Activated CD8-positive, alpha-beta memory T cell treated with anti-CD3 and anti-CD28 coated beads, Interleukin-2, amount 50 U/mL, for 24 hours (primary cell): ENCODE data around the gene SCUBE1.

ENCODE experiments used
- DNase-seq: peaks from one replicate; pipeline ENCODE4 v3.0.0-alpha.2; 2020; ENCODE audit errors: extremely low read depth

SCUBE1 gene

GRCh38 chr22:43201486-43202219, 141.5 kb downstream of the SCUBE1 start:
- DNase-seq, result no peak

GRCh38 chr22:43200555-43200954, 142.6 kb downstream of the SCUBE1 start:
- no peak for DNase-seq

- DNase-seq, result no peak
Observed at GRCh38 chr22:43200031-43200430, 143.1 kb downstream of the SCUBE1 start.

DNA sequence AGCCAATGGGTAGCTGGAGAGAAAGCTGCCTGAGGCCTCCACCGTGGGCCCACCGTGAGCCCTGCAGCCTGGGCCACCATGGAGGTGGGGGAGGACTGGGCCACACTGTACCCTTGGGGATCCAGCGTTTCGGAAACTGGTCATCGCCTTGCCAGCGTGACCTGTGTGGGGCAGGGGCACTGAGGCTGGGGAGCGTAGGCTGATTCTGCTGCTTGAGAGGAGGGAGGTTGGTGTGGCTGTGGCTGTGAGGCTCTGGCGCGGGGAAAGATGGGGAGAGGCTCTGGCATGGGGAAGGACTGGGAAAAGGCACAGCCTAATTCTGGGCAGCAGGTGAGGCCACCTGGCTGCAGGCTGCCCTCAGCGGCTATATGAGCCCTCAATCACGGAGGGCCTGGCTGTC, 143.6 kb downstream of the SCUBE1 start:
- DNase-seq, result no peak

DNA sequence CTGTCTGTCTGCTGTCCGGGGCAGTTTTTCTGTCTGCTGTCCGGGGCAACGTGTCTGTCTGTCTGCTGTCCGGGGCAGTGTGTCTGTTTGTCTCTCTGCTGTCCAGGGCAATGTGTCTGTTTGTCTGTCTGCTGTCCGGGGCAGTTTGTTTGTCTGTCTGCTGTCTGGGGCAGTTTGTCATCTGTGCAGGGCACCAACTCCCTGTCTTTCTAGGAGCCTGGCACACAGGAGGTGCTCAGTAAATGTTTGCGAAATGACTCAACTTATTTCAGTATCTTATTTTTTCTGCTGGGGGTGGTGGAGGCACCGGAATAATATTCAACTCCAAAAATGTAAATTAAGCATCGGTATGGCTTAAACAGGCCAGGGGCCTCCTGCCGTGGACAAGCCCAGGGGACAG, 144.2 kb downstream of the SCUBE1 start:
- no peak for DNase-seq

GRCh38 chr22:43198126-43198525, 145.0 kb downstream of the SCUBE1 start:
- DNase-seq, result no peak

DNA sequence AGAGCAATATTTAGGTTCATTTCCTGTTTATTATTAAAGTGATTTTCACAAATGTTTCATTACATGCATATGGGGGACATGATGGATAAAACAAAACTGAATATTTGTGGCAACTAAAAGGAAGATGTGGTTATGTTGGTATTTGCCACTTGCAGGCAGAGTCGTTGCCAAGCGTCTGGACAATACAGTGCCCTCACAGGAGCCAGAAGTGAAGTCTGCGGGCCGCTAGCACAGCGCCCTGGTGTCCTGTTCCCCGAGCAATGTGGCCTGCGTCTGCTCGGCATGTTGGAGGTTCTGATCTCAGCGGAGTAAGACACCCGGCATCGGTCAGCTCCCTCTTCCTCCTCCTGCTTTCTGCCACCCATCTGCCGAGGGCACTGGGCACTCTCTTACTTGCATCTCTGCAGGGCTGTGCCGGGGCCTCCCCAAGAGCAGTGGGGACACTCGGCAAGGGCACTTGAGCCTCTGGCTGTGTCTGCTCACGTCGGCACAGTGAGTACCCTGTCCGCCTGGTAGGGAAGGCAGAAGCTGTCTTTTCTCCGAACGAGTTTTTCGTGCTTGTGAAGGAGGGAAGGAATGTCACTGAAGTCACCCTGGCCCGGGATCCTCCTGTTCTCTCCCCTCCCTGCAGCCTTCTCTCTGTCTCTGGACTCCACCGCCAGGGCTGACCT, 145.8 kb downstream of the SCUBE1 start:
- DNase-seq, result no peak

DNA sequence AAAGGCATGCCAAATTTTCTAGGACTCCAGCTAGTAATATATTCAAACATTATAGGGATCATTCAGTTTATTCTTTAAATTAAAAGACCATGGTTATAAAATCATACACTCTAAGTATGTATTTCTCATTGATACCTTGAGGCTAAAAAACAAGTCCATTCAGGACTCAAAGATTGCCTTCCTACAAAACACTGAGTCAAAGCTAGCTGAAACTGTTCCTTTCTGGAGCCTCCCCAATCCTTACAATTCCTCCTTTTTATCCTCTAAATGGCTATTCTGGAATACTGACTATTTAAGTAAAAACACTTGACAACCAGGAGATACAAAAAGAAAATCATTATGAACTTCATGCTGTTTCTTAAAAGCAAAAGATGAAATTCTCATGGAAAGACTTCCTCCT, 151.3 kb downstream of the SCUBE1 start:
- no peak for DNase-seq

DNA sequence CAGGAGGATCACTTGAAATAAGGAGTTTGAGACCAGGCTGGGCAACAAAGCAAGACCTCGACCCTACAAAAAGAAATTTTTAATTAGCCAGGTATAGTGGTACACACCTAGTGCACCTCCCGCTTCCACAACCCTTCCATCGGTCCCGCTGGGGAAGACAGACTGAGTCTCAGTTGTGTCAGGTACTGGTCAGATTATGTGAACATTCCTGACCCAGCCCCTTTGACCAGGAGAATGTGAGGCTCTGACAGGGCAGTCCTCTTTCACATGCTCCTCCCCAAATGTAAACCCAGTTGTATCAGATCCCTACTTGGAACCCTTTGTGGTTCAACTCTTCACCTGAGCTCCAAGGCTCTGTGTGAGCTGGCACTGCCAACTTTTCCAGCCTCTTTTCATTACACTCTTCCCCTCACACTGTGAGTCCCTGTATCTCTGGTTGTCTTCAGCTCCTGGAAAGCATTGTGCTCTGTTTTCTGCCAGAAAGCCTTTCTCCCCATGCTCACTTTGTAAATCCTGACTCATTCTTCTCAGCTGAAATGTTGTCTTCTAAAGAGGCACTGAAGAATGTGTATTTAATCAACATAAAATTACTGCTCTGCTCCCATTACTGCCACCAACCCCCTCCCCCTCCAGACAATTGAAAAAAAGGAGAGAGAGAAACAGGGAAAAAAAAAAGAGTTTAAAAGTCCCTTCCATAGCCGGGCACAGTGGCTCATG, 154.2 kb downstream of the SCUBE1 start:
- no peak for DNase-seq

DNA sequence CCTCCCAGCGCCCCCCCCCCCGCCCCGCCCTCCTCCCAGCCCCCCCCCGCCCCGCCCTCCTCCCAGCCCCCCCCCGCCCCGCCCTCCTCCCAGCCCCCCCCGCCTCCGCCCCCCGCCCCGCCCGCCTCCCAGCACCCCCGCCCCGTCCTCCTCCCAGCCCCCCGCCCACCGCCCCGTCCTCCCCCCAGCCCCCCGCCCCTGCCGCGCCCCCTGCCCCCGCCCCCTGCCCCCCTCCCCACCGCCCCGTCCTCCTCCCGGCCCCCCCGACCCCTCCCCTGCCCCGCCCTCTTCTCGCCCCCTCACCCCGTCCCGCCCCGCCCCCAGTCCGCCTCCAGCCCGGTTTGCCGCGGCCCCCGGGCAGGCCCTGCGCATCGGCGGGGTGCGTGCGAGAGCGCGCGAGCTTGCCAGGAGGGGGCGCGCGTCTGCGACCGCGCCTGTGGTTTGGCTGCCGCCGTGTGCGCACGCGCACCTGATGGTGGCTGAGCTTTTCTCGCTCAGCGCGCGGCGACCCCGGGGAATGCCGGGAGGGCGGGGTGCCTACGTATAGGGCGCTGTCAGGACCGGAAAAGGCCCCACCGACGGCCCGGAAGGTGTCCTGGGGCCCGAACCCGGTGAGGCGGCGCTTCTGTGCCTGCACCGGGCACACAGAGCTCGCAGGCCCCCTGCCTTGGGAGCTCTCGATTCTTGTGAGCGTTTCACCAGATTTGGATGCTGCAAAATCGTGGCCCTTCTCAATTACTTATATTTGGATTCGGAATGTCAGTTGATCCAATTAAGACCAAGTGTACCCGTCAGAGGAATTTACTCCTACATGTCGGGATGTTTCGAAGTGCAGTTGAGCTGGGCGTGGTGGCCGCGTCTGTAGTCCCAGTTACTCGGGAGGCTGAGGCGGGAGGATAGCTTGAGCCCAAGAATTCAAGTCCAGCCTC, 155.7 kb downstream of the SCUBE1 start:
- peak; percentile 87 for DNase-seq

- DNase-seq, result no peak
Observed at GRCh38 chr22:43186272-43187170, 156.7 kb downstream of the SCUBE1 start, which contains the start of gene TTLL12. Gene TTLL12 (minus strand): TSS chr22:43187134. CDS start chr22:43187069, 65 bp downstream.

DNA sequence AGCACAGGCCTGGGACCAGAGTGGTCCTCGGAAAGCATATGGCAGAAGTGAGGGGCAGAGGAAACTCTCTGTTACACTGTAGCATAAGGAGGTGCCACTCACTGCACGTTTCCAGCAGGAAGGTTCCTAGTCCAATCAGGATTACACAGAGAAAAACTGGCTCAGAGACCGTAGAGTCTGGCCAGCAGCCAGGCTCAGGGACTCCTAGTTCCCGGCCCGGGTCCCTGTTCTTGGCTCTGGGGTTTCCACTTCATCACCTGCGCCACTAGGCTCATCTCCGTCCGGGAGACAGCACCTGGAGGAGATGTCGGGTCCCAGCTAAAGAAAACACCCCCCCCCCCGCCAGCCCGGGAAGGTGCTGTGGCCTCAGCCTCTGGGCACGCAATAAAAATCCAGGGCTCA, 157.3 kb downstream of the SCUBE1 start:
- no peak for DNase-seq

DNA sequence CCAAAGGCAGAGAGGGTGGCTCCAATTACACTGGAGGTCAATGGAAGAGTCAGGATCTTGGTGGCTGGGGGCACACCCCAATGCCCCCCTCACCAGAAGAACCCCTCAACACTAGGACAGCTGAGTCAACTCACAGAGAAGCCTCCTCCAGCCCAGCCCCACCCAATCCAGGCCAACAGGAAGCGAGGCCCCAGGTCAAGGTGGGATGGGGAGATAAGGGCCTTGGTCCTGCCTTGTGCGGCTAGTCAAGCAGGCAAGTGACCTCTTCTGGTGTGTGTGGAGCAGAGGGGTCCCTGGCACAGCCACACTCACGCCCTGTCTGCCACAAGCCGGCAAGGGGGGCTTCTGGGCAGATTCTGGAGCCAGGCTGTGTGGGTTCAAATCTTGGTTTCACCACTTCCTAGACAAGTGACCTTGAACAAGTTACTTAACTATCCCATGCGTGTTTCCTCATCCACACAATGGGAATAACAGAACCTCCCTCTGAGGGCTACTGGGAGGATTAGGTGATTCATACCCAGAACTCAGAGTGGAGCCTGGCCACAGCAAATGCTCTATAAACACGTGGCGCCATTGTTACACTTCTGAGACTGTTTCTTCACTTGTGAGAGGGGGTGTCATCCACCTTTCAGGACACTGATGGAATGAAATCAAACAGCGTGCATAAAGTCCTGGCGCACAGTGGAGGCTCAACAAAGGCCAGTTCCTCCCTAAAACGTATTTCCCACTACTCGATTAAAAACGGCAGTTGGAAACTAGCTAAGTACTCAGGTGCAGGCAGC, 159.5 kb downstream of the SCUBE1 start:
- DNase-seq, result no peak

DNA sequence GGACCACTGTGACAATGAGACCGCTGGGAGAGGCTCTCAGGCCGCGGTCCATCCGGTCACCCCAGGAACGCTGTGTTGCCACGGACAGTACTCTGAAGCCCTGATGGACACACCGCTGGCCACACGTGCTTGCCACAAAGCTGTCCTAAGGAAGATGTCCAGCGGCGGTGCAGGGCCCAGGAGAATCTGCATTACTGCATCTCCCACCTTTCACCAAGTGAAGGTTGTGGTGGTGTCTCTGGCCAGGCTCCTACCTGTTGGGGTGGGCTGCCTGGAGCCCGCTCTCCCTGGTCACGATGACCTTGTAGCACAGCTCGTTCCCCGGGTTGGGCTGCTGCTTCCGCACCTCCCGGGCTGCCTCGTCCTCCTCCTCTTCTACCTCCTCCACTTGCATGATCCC, 160.4 kb downstream of the SCUBE1 start:
- no peak for DNase-seq

DNA sequence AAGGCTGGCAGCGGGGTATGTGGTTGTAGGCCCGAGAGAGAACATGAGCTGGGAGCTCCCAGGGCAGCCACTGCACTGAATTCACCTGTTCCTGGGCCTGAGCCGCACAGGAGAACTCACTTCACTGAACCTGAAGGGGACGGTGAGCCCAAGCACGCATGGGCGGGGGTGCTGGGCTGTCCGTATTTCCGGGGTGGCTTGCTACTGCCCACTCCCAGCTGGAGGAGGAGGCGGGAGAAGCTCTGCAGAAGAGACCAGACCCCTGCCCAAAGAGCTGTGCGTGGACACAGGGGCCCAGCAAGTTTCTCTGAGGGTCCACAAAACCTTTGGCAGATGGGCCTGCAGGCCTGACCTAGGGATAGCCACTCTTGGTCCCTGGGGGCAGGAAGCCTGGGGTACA, 161.1 kb downstream of the SCUBE1 start:
- no peak for DNase-seq

DNA sequence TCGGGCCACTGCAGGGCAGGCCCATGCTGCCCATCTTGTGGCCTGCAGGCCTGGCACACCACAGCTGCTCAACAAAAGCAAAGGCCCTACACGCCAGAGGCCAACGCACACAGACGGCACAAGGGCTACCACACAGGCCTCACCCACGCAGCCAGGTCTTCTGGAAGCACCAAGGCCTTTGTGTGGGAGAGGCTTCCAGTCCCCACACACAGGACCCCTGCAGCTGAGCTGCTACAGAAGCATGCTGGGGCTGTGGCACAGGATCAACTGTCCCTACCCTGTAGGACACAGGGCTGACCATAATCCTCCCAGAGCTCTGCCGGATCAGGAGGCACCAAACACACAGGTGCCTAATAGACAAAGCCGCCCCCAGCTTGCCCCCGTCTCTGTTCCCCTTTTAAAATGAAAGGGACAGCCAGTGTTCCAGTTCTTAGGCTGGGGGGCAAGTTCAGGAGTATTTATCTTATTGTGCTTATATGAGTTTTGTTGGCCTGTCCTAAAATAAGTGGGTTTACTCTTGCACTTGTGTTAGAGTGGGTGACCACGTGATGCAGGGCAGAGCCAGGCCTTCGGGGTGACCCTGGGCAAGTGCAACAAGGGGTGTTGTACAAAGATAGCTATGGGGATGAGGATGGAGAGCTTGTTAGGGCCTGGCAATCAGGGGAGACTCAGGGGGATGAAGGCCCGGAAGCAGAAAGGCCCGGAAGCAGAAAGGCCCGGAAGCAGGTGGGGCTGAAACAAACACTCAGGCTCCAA, 161.7 kb downstream of the SCUBE1 start:
- no peak for DNase-seq

DNA sequence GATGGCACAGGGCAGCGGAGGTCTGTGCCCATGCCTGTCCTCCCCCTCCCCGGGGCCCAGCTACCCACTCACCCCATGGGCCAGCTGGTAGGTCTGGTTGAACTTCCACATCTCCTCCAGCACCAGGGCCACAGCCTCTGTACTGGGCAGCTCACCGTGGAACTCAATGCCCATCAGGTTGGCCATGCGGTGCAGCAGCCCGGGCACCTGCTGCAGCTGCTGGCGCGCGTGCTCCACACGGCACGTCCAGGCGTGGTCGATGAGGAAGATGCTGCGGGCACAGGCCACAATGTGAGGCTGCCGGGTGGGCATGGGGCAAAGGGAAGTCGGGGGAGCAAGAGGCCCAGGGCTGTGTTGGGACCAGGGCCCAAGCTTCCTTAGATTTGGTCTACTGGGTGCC, 162.5 kb downstream of the SCUBE1 start:
- no peak for DNase-seq

DNA sequence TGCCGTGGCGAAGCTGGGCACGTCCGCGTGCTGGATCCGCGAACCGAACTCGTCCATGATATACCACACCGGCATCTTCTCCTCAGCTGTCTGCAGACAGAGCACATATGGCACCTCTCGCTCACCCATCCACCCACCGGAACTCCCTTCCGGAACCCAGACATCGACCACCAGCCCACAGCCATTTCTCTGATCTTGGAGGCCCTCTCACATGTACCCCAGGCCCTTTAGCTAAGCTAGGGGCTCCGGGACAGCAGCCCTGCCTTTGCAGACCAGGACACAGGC, 163.3 kb downstream of the SCUBE1 start:
- no peak for DNase-seq

DNA sequence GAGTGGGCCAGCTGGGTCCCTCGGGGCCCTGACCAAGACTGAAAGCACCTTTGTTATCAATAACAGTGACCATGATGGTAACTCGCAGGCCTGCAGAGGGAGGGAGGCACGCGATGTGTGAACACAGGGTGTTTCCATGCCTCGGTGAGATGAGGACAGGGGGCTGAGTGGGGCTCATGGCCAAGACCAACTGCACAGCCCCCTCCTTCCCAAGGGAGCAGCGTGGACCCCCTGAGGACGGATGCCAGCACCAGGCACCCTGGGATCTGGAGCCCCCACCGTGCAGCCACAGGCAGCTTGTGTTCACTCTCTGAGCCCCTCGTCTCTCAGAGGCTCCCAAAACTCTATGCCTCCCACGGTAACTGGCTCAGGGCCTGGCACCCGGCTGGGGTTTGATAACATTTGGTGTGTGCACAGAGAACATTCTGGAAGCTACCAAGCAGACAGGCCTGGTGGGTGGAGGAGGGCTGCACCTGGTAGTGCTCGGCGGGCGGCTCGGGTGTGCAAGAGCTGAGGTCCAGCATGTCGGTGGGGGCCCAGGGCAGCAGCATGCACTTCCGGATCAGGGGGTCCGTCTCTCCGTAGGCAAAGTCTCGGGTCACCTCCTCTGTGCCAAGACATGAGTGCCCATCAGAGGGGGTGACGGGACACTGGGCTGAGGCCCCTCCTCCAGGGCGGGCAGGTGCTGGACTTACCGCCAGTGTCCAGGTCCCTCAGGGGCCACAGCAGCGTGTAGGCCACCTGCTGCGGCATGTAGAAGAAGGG, 163.8 kb downstream of the SCUBE1 start:
- DNase-seq, result no peak
